Endothelial cell of umbilical vein (primary cell): ENCODE results near the gene TOM1L1. TPM values are rescaled to one million over a fixed set of nuclear protein-coding genes. Genes with fewer than 3 reads are reported as not detected.

Experiments used
- BruUV-seq: library from RNA; stranded (reverse); fragments of 400-500 nt; replicated peaks from 2 replicates; lab custom pipeline; 2021; lab: Mats Ljungman, UMichigan
- CTCF ChIA-PET: fragments of 300-600, 350-600 bp; sonication (Branson Sonifier 250); formaldehyde crosslinking; loops from one replicate; lab custom pipeline; 2021; ENCODE audit warnings: antibody characterized with exemption, inconsistent platforms; lab: Charles Lee
- POLR2A ChIA-PET: fragments of 300-600, 350-600 bp; sonication (Branson Sonifier 250); formaldehyde crosslinking; loops from one replicate; lab custom pipeline; 2021; ENCODE audit warnings: antibody characterized with exemption, inconsistent platforms; lab: Charles Lee
- DNase-seq: peaks from one replicate; pipeline ENCODE4 v3.0.0-alpha.2; 2011; ENCODE audit warnings: low read depth, low spot score
- FAIRE-seq: peaks from 2 replicates; lab custom pipeline; 2011; peaks lifted over from hg19 to GRCh38; lab: Jason Lieb, UNC
- H2AFZ ChIP-seq: 2 replicates; pipeline ENCODE4 v1.6.0; 2012; ENCODE audit warnings: low read depth, low read length, control low read depth, inconsistent platforms
- H3K27ac ChIP-seq: 2 replicates; pipeline ENCODE4 v1.5.1; 2011; ENCODE audit warnings: low read depth, mild to moderate bottlenecking, control low read depth, low read length, moderate library complexity; ENCODE audit not compliant: insufficient read depth
- H3K27me3 ChIP-seq, 2 experiments: 2 replicates each; pipeline versions ENCODE4 v1.6.0 to v1.6.1; 2011; ENCODE audit warnings: low read length in 2 of 2, mixed read lengths in 1 of 2; ENCODE audit not compliant: control insufficient read depth in 2 of 2, insufficient read depth in 2 of 2
- H3K36me3 ChIP-seq, 2 experiments: 2 replicates in 1 of 2; 3 replicates in 1 of 2; pipeline ENCODE4 v1.5.1; 2011; ENCODE audit warnings: low read length in 2 of 2, mild to moderate bottlenecking in 1 of 2, moderate library complexity in 1 of 2; ENCODE audit not compliant: control insufficient read depth in 2 of 2, insufficient read depth in 2 of 2; ENCODE audit errors: extremely low read depth in 1 of 2
- H3K4me1 ChIP-seq: 3 replicates; pipeline ENCODE4 v1.5.1; 2011; ENCODE audit warnings: mild to moderate bottlenecking, low read length; ENCODE audit not compliant: control insufficient read depth, insufficient read depth; ENCODE audit errors: extremely low read depth
- H3K4me2 ChIP-seq: 2 replicates; pipeline ENCODE4 v1.6.1; 2011; ENCODE audit warnings: low read length, control low read depth, mixed read lengths; ENCODE audit not compliant: insufficient read depth
- H3K4me3 ChIP-seq, 3 experiments: fragments of 200-600 bp in 1 of 3; sonication (generic), shearing (Covaris generic) in 1 of 3; replicated peaks in 1 of 3; 2 replicates each; pipeline ENCODE4 v1.5.1; 2011 to 2016; ENCODE audit warnings: control low read depth in 3 of 3, low read length in 3 of 3, mild to moderate bottlenecking in 2 of 3, inconsistent platforms in 1 of 3, low read depth in 1 of 3, moderate library complexity in 1 of 3; ENCODE audit not compliant: insufficient read depth in 1 of 3
- H3K79me2 ChIP-seq: 2 replicates; pipeline ENCODE4 v1.6.0; 2012; ENCODE audit warnings: low read length, inconsistent platforms; ENCODE audit not compliant: control insufficient read depth, insufficient read depth
- H3K9ac ChIP-seq: replicated peaks from 2 replicates; pipeline ENCODE3; 2011; ENCODE audit warnings: low read length, control low read depth; ENCODE audit not compliant: insufficient read depth; ENCODE audit errors: extremely low read depth
- H3K9me1 ChIP-seq: replicated peaks from 3 replicates; pipeline ENCODE4 v1.6.0; 2011; ENCODE audit warnings: mild to moderate bottlenecking, low read length; ENCODE audit not compliant: control insufficient read depth, insufficient read depth; ENCODE audit errors: extremely low read depth
- H3K9me3 ChIP-seq: replicated peaks from 2 replicates; pipeline ENCODE4 v1.5.1; 2012; ENCODE audit warnings: low read length, inconsistent platforms; ENCODE audit not compliant: control insufficient read depth, insufficient read depth
- H4K20me1 ChIP-seq: replicated peaks from 2 replicates; pipeline ENCODE3; 2011; ENCODE audit warnings: mild to moderate bottlenecking, low read length; ENCODE audit not compliant: control insufficient read depth, insufficient read depth; ENCODE audit errors: extremely low read depth
- JUN ChIP-seq: IDR thresholded peaks from 2 replicates; pipeline ENCODE4 v1.6.1; 2011; ENCODE audit warnings: borderline replicate concordance, low read depth; ENCODE audit not compliant: insufficient read length, insufficient read depth
- MAX ChIP-seq: IDR thresholded peaks from 2 replicates; pipeline ENCODE4 v1.6.1; 2011; ENCODE audit not compliant: insufficient read depth, insufficient read length
- POLR2A ChIP-seq: IDR thresholded peaks from 2 replicates; pipeline ENCODE4 v1.6.1; 2012; ENCODE audit warnings: low read depth, mild to moderate bottlenecking, control low read depth, low read length
- POLR2AphosphoS5 ChIP-seq: IDR thresholded peaks from 2 replicates; pipeline ENCODE4 v1.6.1; 2012; ENCODE audit warnings: low read depth, mild to moderate bottlenecking, control low read depth, low read length, moderate library complexity; ENCODE audit not compliant: insufficient read depth
- dilution Hi-C: fragments of 300-500 bp; cut with MboI; formaldehyde crosslinking; loops from one replicate; pipeline ENCODE4 v1.15.0; 2019; ENCODE audit warnings: low sequenced_read_pairs; ENCODE audit not compliant: extremely low pct_ligation_motif_present
- intact Hi-C: fragments of 100-400 bp; cut with micrococcal nuclease; formaldehyde crosslinking; loops from one replicate; pipeline ENCODE4 v1.10.0; 2022
- polyA plus RNA-seq, 4 experiments: library from polyadenylated mRNA; depleted of rRNA in 3 of 4; stranded (reverse) in 3 of 4; unstranded in 1 of 4; fragments of >200 nt; gene quantifications; 2 replicates each; pipeline versions ENCODE4 v1.2.1 to v1.2.3, GENCODE V29; 2011 to 2012; ENCODE audit warnings: missing spikeins in 1 of 4
- total RNA-seq: library from RNA; stranded (reverse); gene quantifications from 2 replicates; pipeline ENCODE4 v1.2.3, GENCODE V29; 2021

TOM1L1 gene
- total and polyA plus RNA-seq, 2 donors (not counting 3 experiments of a cell fraction or from before 2014, with no cell fraction given), result 0.44 to 0.60 TPM

DNA sequence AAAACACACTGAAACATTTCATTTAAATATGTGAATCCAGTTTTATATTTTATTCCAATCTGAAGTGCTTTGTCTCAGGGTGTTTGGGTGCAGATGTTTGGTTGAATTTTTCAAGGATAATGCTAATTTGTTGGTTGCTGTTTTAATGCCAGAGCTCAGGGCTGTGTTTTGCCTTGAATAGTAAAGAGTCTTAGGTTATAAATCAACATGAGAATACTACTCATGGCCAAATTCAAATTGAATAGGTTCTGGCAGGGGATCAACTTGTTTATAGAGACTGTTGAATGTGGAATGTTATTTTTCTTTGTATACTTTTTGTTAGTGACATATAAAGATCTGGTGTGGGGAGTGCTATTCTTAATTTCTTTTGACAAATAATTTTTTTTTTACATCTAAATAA, 18.8 kb downstream of the TOM1L1 start:
- POLR2A ChIA-PET, result no interaction called here
- Histone ChIP-seq H3K9me1 (no peaks in the 10 kb centered on the region), H3K9ac (no peak overlapping the region), H3K4me1 (no peaks in the 10 kb centered on the region), H3K27ac (no peak overlapping the region), H4K20me1 (no peaks in the 10 kb centered on the region), H3K36me3 (no peaks in the 10 kb centered on the region), H3K4me2 (no peak overlapping the region), H3K9me3 (no peaks in the 10 kb centered on the region), H3K79me2 (no peaks in the 10 kb centered on the region), H3K4me3 (no peak overlapping the region), H3K27me3 (no peaks in the 10 kb centered on the region), H2AFZ (no peak overlapping the region)
- TF ChIP-seq POLR2A, result no peak
- no peak for TF ChIP-seq POLR2AphosphoS5
- TF ChIP-seq MAX, result no peak
- DNase-seq (no peak), FAIRE-seq (no peak)
- dilution Hi-C loops (no loop called here), intact Hi-C loops (no loop called here)
- BruUV-seq, result no TSS peak
- CTCF ChIA-PET, result no interaction called here

DNA sequence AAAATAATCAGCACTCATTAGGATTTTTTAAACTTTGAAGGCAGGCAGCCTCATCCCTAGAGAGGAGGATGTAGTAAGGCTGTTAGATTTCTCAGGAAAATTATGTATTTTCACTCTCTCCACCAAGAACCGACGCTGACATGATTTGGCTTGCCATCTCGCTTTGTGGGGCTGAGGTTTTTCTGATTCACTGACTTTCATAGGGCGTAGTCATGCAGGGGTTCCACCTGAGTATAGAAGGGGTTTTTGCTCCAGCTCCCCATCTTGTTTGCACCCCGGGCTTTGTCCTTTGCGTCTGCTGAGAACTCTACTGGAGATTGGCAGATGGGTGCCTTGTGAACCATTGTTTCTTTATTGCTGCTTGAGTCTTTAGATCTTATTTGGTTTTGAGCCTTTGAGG, 20.2 kb downstream of the TOM1L1 start:
- no peaks in the 10 kb centered on the region for H3K36me3 ChIP-seq
- no peaks in the 10 kb centered on the region for H3K27me3 ChIP-seq
- dilution Hi-C loops, result no loop called here
- H2AFZ ChIP-seq, result no peak overlapping the region
- no TSS peak for BruUV-seq
- H3K4me1 ChIP-seq, result no peaks in the 10 kb centered on the region
- DNase-seq (no peak), FAIRE-seq (no peak)
- no peak overlapping the region for H3K9ac ChIP-seq
- ChIA-PET POLR2A (no interaction called here), CTCF (no interaction called here)
- no peak overlapping the region for H3K4me2 ChIP-seq
- intact Hi-C loops, result no loop called here
- no peaks in the 10 kb centered on the region for H3K9me3 ChIP-seq
- no peak for TF ChIP-seq POLR2AphosphoS5
- TF ChIP-seq JUN, result no peak
- no peak for TF ChIP-seq POLR2A
- H3K9me1 ChIP-seq, result no peaks in the 10 kb centered on the region
- no peaks in the 10 kb centered on the region for H3K79me2 ChIP-seq
- no peak overlapping the region for H3K27ac ChIP-seq
- H3K4me3 ChIP-seq, result no peak overlapping the region
- no peaks in the 10 kb centered on the region for H4K20me1 ChIP-seq
